ENCODE results near the gene HDC. TPM values are rescaled to one million over a fixed set of nuclear protein-coding genes. Genes with fewer than 3 reads are reported as not detected.

HDC gene
- total RNA-seq, 2 experiments from 2014 or later: 0.13 TPM; not detected in 1

Other genes starting within 250 kb of the HDC start
- 10 to 100 TPM; 35.9 to 39.2 TPM for gene ATP8B4, start 146.5 kb downstream of the HDC start, total RNA-seq
- 10 to 100 TPM; 11.6 to 12.5 TPM for gene SLC27A2, start 83.5 kb downstream of the HDC start, total RNA-seq
- 10 to 100 TPM; 33.5 to 35.2 TPM for gene GABPB1, start 89.5 kb upstream of the HDC start, total RNA-seq
- 10 to 100 TPM; 55.6 to 58.8 TPM for gene USP8, start 158.7 kb upstream of the HDC start, total RNA-seq

Data from activated CD8-positive, alpha-beta T cell treated with anti-CD3 and anti-CD28 coated beads, Interleukin-2, amount 10 ng/mL, durations not matched to agents 7 days and 5 days (primary cell).